ENCODE results near the gene BRSK2. TPM values are rescaled to one million over a fixed set of nuclear protein-coding genes. Genes with fewer than 3 reads are reported as not detected.
A peak's percentile ranks its signal among the peaks of the same experiment; 100 is the strongest.
"Not testable (repeated sequence)": the region's sequence is repeated elsewhere in the genome, so short reads cannot be mapped to it uniquely, and the experiment has no call there.

Gene BRSK2
- total and polyA plus RNA-seq, 12 donors = 0.13 to 2.3 (median 0.44) TPM; not detected in 1

GRCh38 chr11:1508491-1508891, 118.8 kb downstream of the BRSK2 start:
- no peaks in the 10 kb centered on the region for H3K27me3 ChIP-seq
- peaks cover 0 to 8% (median 0%) of the 10 kb centered on the region in 9 donors for H3K36me3 ChIP-seq
- DNase-seq (no peak), ATAC-seq (no peak)
- no peaks in the 10 kb centered on the region for H3K9me3 ChIP-seq
- no peak overlapping the region for H3K27ac ChIP-seq
- 66 to 71% methylated on average over 15 of the region's 15 CpGs for WGBS, 2 donors
- intact Hi-C loops (cut with DNase I) = no loop called here
- peaks cover 28 to 85% (median 67%) of the 10 kb centered on the region in 9 donors for H3K4me1 ChIP-seq
- TF ChIP-seq, protein P1, sequence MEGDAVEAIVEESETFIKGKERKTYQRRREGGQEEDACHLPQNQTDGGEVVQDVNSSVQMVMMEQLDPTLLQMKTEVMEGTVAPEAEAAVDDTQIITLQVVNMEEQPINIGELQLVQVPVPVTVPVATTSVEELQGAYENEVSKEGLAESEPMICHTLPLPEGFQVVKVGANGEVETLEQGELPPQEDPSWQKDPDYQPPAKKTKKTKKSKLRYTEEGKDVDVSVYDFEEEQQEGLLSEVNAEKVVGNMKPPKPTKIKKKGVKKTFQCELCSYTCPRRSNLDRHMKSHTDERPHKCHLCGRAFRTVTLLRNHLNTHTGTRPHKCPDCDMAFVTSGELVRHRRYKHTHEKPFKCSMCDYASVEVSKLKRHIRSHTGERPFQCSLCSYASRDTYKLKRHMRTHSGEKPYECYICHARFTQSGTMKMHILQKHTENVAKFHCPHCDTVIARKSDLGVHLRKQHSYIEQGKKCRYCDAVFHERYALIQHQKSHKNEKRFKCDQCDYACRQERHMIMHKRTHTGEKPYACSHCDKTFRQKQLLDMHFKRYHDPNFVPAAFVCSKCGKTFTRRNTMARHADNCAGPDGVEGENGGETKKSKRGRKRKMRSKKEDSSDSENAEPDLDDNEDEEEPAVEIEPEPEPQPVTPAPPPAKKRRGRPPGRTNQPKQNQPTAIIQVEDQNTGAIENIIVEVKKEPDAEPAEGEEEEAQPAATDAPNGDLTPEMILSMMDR (IDR thresholded peaks at IDR 0.05) = no peak
- no peak overlapping the region for H3K4me3 ChIP-seq

DNA sequence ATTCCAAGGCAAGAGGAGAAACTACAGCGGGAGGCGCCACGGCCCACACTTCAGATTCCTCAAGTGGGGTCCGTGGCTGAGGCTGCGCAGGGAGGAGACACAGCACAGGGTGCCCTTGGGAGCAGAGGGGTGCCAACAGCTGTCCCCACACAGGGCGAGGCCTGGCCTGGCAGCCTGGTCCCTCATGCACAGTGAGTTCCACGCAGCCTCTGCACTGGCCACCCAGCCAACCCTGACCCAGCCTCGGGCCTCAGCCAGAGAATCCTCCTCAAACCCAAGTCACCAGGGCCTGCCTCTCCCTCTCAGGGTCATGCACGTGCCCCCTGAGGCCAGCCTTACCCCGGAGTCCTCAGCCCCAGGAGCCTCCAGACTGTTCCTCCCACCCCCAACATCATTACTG, 119.3 kb downstream of the BRSK2 start:
- TF ChIP-seq, protein P1 (IDR thresholded peaks at IDR 0.05) = no peak
- Histone ChIP-seq H3K4me3 (no peak overlapping the region), H3K27ac (no peak overlapping the region), H3K36me3 (peaks cover 0 to 8% (median 0%) of the 10 kb centered on the region in 9 donors), H3K9me3 (no peaks in the 10 kb centered on the region), H3K27me3 (no peaks in the 10 kb centered on the region), H3K4me1 (peaks cover 27 to 85% (median 67%) of the 10 kb centered on the region in 9 donors)
- DNase-seq = no peak
- intact Hi-C loops (cut with DNase I) = no loop called here
- ATAC-seq = no peak
- 82 to 92% methylated on average over 10 of the region's 10 CpGs for WGBS, 2 donors

GRCh38 chr11:1509626-1510255, 120.0 kb downstream of the BRSK2 start:
- no peak overlapping the region for H3K4me3 ChIP-seq
- no peak for ATAC-seq
- peaks cover 0 to 8% (median 0%) of the 10 kb centered on the region in 9 donors for H3K36me3 ChIP-seq
- TF ChIP-seq, protein P1 (IDR thresholded peaks at IDR 0.05) = no peak
- intact Hi-C loops (cut with DNase I) = loop anchor here (5.0 to 10.0 kb wide), 7 partner anchors 55 to 307 kb away; partner anchors contain the start of gene TOLLIP (in 4 of the 10)
- H3K4me1 ChIP-seq = peaks cover 32 to 85% (median 67%) of the 10 kb centered on the region in 9 donors
- 75 to 82% methylated on average over 20 of the region's 20 CpGs for WGBS, 2 donors
- no peak for DNase-seq
- no peak overlapping the region for H3K27ac ChIP-seq
- H3K9me3 ChIP-seq = no peaks in the 10 kb centered on the region
- H3K27me3 ChIP-seq = no peaks in the 10 kb centered on the region

DNA sequence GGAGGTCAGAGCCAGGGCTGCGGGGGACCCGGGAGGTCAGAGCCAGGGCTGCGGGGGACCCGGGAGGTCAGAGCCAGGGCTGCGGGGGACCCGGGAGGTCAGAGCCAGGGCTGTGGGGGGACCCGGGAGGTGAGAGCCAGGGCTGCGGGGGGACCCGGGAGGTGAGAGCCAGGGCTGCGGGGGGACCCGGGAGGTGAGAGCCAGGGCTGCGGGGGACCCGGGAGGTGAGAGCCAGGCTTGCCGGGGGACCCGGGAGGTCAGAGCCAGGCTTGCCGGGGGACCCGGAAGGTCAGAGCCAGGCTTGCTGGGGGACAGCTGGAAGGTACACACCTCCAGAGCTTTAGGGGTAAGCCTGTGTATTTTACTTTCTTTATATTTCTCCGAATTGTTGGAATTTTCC, 120.6 kb downstream of the BRSK2 start:
- WGBS, 2 donors = 65 to 86% methylated on average over 9 to 14 of the region's 18 CpGs
- intact Hi-C loops (cut with DNase I) = loop anchor here (5.0 to 10.0 kb wide), 7 partner anchors 56 to 308 kb away; partner anchors contain the start of gene TOLLIP (in 4 of the 10)
- H3K4me3 ChIP-seq, H3K27me3 ChIP-seq, H3K9me3 ChIP-seq, ATAC-seq, H3K27ac ChIP-seq, H3K36me3 ChIP-seq, DNase-seq: not testable (repeated sequence)
- peaks cover 38 to 85% (median 68%) of the 10 kb centered on the region in 9 donors for H3K4me1 ChIP-seq

- peak in 1 of 2 donors; percentile 2 for DNase-seq
- TF ChIP-seq, protein P1 (IDR thresholded peaks at IDR 0.05) = no peak
- H3K9me3 ChIP-seq = no peaks in the 10 kb centered on the region
- peaks cover 0 to 8% (median 0%) of the 10 kb centered on the region in 9 donors for H3K36me3 ChIP-seq
- H3K4me3 ChIP-seq = no peak overlapping the region
- WGBS, 2 donors = 85 to 87% methylated on average over 11 of the region's 11 CpGs
- ATAC-seq = no peak
- H3K27me3 ChIP-seq = no peaks in the 10 kb centered on the region
- intact Hi-C loops (cut with DNase I) = loop anchor here (5.0 to 10.0 kb wide), 7 partner anchors 56 to 309 kb away; partner anchors contain the start of gene TOLLIP (in 4 of the 10)
- H3K4me1 ChIP-seq = peaks cover 43 to 85% (median 71%) of the 10 kb centered on the region in 9 donors
- no peak overlapping the region for H3K27ac ChIP-seq
Measured at GRCh38 chr11:1510928-1511327, 121.2 kb downstream of the BRSK2 start.

Measured in heart right ventricle (tissue), 16 donors.